WTC11 (cell line): ENCODE data around the gene SECISBP2. TPM values are rescaled to one million over a fixed set of nuclear protein-coding genes. Genes with fewer than 3 reads are reported as not detected.

ENCODE experiments used
- ATAC-seq: fragments of 200-7000 bp; cut with Tn5 transposase; 2 replicates; pipeline ENCODE4 v1.10.0; 2021; ENCODE audit warnings: mild to moderate bottlenecking, moderate library complexity
- CTCF ChIA-PET: fragments of 300-600 bp; sonication (Branson Sonifier 250); formaldehyde crosslinking; loops from one replicate; lab custom pipeline; 2021; ENCODE audit warnings: antibody characterized with exemption; lab: Charles Lee
- POLR2A ChIA-PET: fragments of 350-600 bp; sonication (Branson Sonifier 250); formaldehyde crosslinking; loops from one replicate; lab custom pipeline; 2021; ENCODE audit warnings: antibody characterized with exemption; lab: Charles Lee
- DNase-seq: peaks from one replicate; pipeline ENCODE4 v3.0.0; 2021; ENCODE audit warnings: low spot score
- H3K27ac Mint-ChIP-seq: 2 replicates; pipeline ENCODE4 v1.8.0; 2021; ENCODE audit warnings: mixed read lengths
- H3K27me3 Mint-ChIP-seq: 2 replicates; pipeline ENCODE4 v1.8.0; 2021; ENCODE audit warnings: low read depth, mild to moderate bottlenecking, moderate library complexity, mixed read lengths
- H3K36me3 Mint-ChIP-seq: 2 replicates; pipeline ENCODE4 v1.8.0; 2021; ENCODE audit warnings: mixed read lengths
- H3K4me1 Mint-ChIP-seq: 2 replicates; pipeline ENCODE4 v1.8.0; 2022; ENCODE audit warnings: mixed read lengths
- H3K4me3 Mint-ChIP-seq: 2 replicates; pipeline ENCODE4 v1.8.0; 2021; ENCODE audit warnings: mild to moderate bottlenecking, moderate library complexity, mixed read lengths
- H3K9me3 Mint-ChIP-seq: 2 replicates; pipeline ENCODE4 v1.8.0; 2021; ENCODE audit warnings: mixed read lengths
- ARID4B ChIP-seq: sonication (generic); formaldehyde crosslinking; IDR thresholded peaks from 2 replicates; pipeline ENCODE4 v1.8.0; 2023; ENCODE audit warnings: missing genetic modification reagents, mild to moderate bottlenecking, borderline replicate concordance
- E2F4 ChIP-seq: sonication (generic); formaldehyde crosslinking; IDR thresholded peaks from 2 replicates; pipeline ENCODE4 v1.8.1; 2022; ENCODE audit warnings: low read depth, mild to moderate bottlenecking, moderate library complexity, missing genetic modification reagents, borderline replicate concordance
- ESRRA ChIP-seq: sonication (generic); formaldehyde crosslinking; IDR thresholded peaks from 2 replicates; pipeline ENCODE4 v1.8.1; 2022; ENCODE audit warnings: mild to moderate bottlenecking, missing genetic modification reagents, borderline replicate concordance
- FOXJ3 ChIP-seq: sonication (generic); formaldehyde crosslinking; IDR thresholded peaks from 2 replicates; pipeline ENCODE4 v1.9.0; 2021; ENCODE audit warnings: missing genetic modification reagents, mild to moderate bottlenecking, borderline replicate concordance
- GABPB1 ChIP-seq: sonication (generic); formaldehyde crosslinking; IDR thresholded peaks from 2 replicates; pipeline ENCODE4 v1.8.1; 2023; ENCODE audit warnings: mild to moderate bottlenecking, missing genetic modification reagents
- GTF2I ChIP-seq: fragments of 250-450 bp; sonication (Bioruptor Pico); conservative IDR thresholded peaks from 2 replicates; pipeline ENCODE4 v1.4.0; 2021; ENCODE audit warnings: mild to moderate bottlenecking
- IRF1 ChIP-seq: sonication (generic); formaldehyde crosslinking; IDR thresholded peaks from 2 replicates; pipeline ENCODE4 v1.8.0; 2023; ENCODE audit warnings: missing genetic modification reagents
- JUN ChIP-seq: sonication (generic); formaldehyde crosslinking; IDR thresholded peaks from 2 replicates; pipeline ENCODE4 v1.8.0; 2023; ENCODE audit warnings: mild to moderate bottlenecking, missing genetic modification reagents
- MYBL2 ChIP-seq: sonication (generic); formaldehyde crosslinking; IDR thresholded peaks from 2 replicates; pipeline ENCODE4 v1.8.1; 2023; ENCODE audit warnings: mild to moderate bottlenecking, moderate library complexity, missing genetic modification reagents
- NFATC4 ChIP-seq: fragments of 250-450 bp; sonication (Bioruptor Pico); IDR thresholded peaks from 2 replicates; pipeline ENCODE4 v1.9.0; 2021; ENCODE audit warnings: mild to moderate bottlenecking
- NFYB ChIP-seq: sonication (generic); formaldehyde crosslinking; conservative IDR thresholded peaks from 2 replicates; pipeline ENCODE4 v1.8.0; 2022; ENCODE audit warnings: low read depth, missing genetic modification reagents
- NR2C2 ChIP-seq: sonication (generic); formaldehyde crosslinking; IDR thresholded peaks from 2 replicates; pipeline ENCODE4 v1.8.0; 2022; ENCODE audit warnings: mild to moderate bottlenecking, missing genetic modification reagents
- SMAD4 ChIP-seq: sonication (generic); formaldehyde crosslinking; IDR thresholded peaks from 2 replicates; pipeline ENCODE4 v1.8.0; 2022; ENCODE audit warnings: mild to moderate bottlenecking, missing genetic modification reagents
- SOX15 ChIP-seq: fragments of 250-450 bp; sonication (Bioruptor Pico); IDR thresholded peaks from 2 replicates; pipeline ENCODE4 v1.9.0; 2021; ENCODE audit warnings: mild to moderate bottlenecking
- SP1 ChIP-seq: sonication (generic); formaldehyde crosslinking; conservative IDR thresholded peaks from 2 replicates; pipeline ENCODE4 v1.8.1; 2022; ENCODE audit warnings: missing genetic modification reagents
- ZNF121 ChIP-seq: sonication (generic); formaldehyde crosslinking; IDR thresholded peaks from 2 replicates; pipeline ENCODE4 v1.8.0; 2023; ENCODE audit warnings: missing genetic modification reagents
- ZNF232 ChIP-seq: sonication (generic); formaldehyde crosslinking; IDR thresholded peaks from 2 replicates; pipeline ENCODE4 v1.8.0; 2022; ENCODE audit warnings: mild to moderate bottlenecking, missing genetic modification reagents
- ZNF396 ChIP-seq: fragments of 250-450 bp; sonication (Bioruptor Pico); IDR thresholded peaks from 2 replicates; pipeline ENCODE4 v1.8.0; 2021; ENCODE audit warnings: mild to moderate bottlenecking, moderate library complexity, borderline replicate concordance
- total RNA-seq: library from RNA; stranded (reverse); gene quantifications from 3 replicates; pipeline ENCODE4 v1.2.3, GENCODE V29; 2021
- TF ChIP-seq, protein P1 (sequence below): sonication (generic); formaldehyde crosslinking; conservative IDR thresholded peaks from 2 replicates; pipeline ENCODE4 v1.8.1; 2022; ENCODE audit warnings: mild to moderate bottlenecking, missing genetic modification reagents
- TF ChIP-seq, protein P2 (sequence below): sonication (generic); formaldehyde crosslinking; conservative IDR thresholded peaks from 2 replicates; pipeline ENCODE4 v1.8.1; 2023; ENCODE audit warnings: mild to moderate bottlenecking, low read depth, missing genetic modification reagents, moderate library complexity
- TF ChIP-seq, protein P3 (sequence below): fragments of 250-450 bp; sonication (Bioruptor Pico); IDR thresholded peaks from 2 replicates; pipeline ENCODE4 v1.9.0; 2021; ENCODE audit warnings: mild to moderate bottlenecking, borderline replicate concordance
- TF ChIP-seq, protein P4 (sequence below): sonication (generic); formaldehyde crosslinking; IDR thresholded peaks from 2 replicates; pipeline ENCODE4 v1.8.1; 2023; ENCODE audit warnings: mild to moderate bottlenecking, missing genetic modification reagents, moderate library complexity

Gene SECISBP2
- total RNA-seq, 1 experiment from 2014 or later, result 66.2 TPM

DNA sequence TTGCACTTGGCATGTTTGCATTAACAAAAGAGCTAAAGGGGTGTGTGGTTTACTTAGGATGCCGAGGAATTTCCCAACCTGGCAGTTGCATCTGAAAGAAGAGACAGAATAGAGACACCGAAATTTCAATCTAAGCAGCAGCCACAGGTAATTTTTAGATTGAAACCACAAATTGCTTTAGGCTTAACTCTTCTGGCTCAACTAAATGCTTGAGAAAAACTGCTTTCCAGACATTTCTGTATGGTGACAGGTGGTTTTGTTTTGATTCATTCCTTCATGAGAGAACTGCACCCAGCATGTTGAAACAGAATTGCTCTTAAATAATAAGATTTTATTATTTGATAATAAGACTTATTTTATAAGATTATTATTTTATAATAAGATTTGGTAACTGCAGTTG, 21.5 kb downstream of the SECISBP2 start:
- Mint-ChIP-seq H3K9me3 (no peaks in the 10 kb centered on the region), H3K36me3 (peaks cover 80% of the 10 kb centered on the region), H3K4me1 (no peaks in the 10 kb centered on the region), H3K27me3 (no peaks in the 10 kb centered on the region), H3K27ac (no peak overlapping the region), H3K4me3 (no peak overlapping the region)
- ChIA-PET CTCF (no interaction called here), POLR2A (no interaction called here)
- DNase-seq (no peak), ATAC-seq (no peak)
- TF ChIP-seq, protein P1, sequence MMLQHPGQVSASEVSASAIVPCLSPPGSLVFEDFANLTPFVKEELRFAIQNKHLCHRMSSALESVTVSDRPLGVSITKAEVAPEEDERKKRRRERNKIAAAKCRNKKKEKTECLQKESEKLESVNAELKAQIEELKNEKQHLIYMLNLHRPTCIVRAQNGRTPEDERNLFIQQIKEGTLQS, result no peak
- TF ChIP-seq GTF2I (CRISPR knock-in tag), result no peak
- TF ChIP-seq ZNF396 (CRISPR knock-in tag), result no peak
- TF ChIP-seq SMAD4, result no peak
- no peak for TF ChIP-seq FOXJ3 (CRISPR knock-in tag)
- TF ChIP-seq, protein P2, sequence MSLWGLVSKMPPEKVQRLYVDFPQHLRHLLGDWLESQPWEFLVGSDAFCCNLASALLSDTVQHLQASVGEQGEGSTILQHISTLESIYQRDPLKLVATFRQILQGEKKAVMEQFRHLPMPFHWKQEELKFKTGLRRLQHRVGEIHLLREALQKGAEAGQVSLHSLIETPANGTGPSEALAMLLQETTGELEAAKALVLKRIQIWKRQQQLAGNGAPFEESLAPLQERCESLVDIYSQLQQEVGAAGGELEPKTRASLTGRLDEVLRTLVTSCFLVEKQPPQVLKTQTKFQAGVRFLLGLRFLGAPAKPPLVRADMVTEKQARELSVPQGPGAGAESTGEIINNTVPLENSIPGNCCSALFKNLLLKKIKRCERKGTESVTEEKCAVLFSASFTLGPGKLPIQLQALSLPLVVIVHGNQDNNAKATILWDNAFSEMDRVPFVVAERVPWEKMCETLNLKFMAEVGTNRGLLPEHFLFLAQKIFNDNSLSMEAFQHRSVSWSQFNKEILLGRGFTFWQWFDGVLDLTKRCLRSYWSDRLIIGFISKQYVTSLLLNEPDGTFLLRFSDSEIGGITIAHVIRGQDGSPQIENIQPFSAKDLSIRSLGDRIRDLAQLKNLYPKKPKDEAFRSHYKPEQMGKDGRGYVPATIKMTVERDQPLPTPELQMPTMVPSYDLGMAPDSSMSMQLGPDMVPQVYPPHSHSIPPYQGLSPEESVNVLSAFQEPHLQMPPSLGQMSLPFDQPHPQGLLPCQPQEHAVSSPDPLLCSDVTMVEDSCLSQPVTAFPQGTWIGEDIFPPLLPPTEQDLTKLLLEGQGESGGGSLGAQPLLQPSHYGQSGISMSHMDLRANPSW (CRISPR knock-in tag), result no peak
- TF ChIP-seq E2F4, result no peak
- TF ChIP-seq, protein P3, sequence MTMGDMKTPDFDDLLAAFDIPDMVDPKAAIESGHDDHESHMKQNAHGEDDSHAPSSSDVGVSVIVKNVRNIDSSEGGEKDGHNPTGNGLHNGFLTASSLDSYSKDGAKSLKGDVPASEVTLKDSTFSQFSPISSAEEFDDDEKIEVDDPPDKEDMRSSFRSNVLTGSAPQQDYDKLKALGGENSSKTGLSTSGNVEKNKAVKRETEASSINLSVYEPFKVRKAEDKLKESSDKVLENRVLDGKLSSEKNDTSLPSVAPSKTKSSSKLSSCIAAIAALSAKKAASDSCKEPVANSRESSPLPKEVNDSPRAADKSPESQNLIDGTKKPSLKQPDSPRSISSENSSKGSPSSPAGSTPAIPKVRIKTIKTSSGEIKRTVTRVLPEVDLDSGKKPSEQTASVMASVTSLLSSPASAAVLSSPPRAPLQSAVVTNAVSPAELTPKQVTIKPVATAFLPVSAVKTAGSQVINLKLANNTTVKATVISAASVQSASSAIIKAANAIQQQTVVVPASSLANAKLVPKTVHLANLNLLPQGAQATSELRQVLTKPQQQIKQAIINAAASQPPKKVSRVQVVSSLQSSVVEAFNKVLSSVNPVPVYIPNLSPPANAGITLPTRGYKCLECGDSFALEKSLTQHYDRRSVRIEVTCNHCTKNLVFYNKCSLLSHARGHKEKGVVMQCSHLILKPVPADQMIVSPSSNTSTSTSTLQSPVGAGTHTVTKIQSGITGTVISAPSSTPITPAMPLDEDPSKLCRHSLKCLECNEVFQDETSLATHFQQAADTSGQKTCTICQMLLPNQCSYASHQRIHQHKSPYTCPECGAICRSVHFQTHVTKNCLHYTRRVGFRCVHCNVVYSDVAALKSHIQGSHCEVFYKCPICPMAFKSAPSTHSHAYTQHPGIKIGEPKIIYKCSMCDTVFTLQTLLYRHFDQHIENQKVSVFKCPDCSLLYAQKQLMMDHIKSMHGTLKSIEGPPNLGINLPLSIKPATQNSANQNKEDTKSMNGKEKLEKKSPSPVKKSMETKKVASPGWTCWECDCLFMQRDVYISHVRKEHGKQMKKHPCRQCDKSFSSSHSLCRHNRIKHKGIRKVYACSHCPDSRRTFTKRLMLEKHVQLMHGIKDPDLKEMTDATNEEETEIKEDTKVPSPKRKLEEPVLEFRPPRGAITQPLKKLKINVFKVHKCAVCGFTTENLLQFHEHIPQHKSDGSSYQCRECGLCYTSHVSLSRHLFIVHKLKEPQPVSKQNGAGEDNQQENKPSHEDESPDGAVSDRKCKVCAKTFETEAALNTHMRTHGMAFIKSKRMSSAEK (CRISPR knock-in tag), result no peak
- TF ChIP-seq ZNF232 (CRISPR knock-in tag), result no peak
- TF ChIP-seq SP1 (CRISPR knock-in tag), result no peak
- TF ChIP-seq, protein P4, sequence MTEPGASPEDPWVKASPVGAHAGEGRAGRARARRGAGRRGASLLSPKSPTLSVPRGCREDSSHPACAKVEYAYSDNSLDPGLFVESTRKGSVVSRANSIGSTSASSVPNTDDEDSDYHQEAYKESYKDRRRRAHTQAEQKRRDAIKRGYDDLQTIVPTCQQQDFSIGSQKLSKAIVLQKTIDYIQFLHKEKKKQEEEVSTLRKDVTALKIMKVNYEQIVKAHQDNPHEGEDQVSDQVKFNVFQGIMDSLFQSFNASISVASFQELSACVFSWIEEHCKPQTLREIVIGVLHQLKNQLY (CRISPR knock-in tag), result no peak
- TF ChIP-seq MYBL2 (CRISPR knock-in tag), result no peak
- TF ChIP-seq GABPB1, result no peak
- no peak for TF ChIP-seq SOX15 (CRISPR knock-in tag)
- no peak for TF ChIP-seq ESRRA
- no peak for TF ChIP-seq NR2C2 (CRISPR knock-in tag)
- no peak for TF ChIP-seq ZNF121 (CRISPR knock-in tag)

- ChIA-PET POLR2A (no interaction called here), CTCF (no interaction called here)
- Mint-ChIP-seq H3K4me3 (no peak overlapping the region), H3K9me3 (no peaks in the 10 kb centered on the region), H3K4me1 (no peaks in the 10 kb centered on the region), H3K36me3 (peaks cover 81% of the 10 kb centered on the region), H3K27ac (no peak overlapping the region), H3K27me3 (no peaks in the 10 kb centered on the region)
- no peak for DNase-seq
- no peak for ATAC-seq
- TF ChIP-seq NFATC4 (CRISPR knock-in tag), result no peak
- no peak for TF ChIP-seq ARID4B (CRISPR knock-in tag)
- TF ChIP-seq, protein P4 (CRISPR knock-in tag), result no peak
- no peak for TF ChIP-seq JUN (CRISPR knock-in tag)
- TF ChIP-seq NFYB (CRISPR knock-in tag), result no peak
- no peak for TF ChIP-seq IRF1 (CRISPR knock-in tag)
Observed at GRCh38 chr9:89340332-89340731, 22.0 kb downstream of the SECISBP2 start.
